ENCODE results near the gene ICE2.

Gene ICE2, protein sequence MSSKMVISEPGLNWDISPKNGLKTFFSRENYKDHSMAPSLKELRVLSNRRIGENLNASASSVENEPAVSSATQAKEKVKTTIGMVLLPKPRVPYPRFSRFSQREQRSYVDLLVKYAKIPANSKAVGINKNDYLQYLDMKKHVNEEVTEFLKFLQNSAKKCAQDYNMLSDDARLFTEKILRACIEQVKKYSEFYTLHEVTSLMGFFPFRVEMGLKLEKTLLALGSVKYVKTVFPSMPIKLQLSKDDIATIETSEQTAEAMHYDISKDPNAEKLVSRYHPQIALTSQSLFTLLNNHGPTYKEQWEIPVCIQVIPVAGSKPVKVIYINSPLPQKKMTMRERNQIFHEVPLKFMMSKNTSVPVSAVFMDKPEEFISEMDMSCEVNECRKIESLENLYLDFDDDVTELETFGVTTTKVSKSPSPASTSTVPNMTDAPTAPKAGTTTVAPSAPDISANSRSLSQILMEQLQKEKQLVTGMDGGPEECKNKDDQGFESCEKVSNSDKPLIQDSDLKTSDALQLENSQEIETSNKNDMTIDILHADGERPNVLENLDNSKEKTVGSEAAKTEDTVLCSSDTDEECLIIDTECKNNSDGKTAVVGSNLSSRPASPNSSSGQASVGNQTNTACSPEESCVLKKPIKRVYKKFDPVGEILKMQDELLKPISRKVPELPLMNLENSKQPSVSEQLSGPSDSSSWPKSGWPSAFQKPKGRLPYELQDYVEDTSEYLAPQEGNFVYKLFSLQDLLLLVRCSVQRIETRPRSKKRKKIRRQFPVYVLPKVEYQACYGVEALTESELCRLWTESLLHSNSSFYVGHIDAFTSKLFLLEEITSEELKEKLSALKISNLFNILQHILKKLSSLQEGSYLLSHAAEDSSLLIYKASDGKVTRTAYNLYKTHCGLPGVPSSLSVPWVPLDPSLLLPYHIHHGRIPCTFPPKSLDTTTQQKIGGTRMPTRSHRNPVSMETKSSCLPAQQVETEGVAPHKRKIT

DNA sequence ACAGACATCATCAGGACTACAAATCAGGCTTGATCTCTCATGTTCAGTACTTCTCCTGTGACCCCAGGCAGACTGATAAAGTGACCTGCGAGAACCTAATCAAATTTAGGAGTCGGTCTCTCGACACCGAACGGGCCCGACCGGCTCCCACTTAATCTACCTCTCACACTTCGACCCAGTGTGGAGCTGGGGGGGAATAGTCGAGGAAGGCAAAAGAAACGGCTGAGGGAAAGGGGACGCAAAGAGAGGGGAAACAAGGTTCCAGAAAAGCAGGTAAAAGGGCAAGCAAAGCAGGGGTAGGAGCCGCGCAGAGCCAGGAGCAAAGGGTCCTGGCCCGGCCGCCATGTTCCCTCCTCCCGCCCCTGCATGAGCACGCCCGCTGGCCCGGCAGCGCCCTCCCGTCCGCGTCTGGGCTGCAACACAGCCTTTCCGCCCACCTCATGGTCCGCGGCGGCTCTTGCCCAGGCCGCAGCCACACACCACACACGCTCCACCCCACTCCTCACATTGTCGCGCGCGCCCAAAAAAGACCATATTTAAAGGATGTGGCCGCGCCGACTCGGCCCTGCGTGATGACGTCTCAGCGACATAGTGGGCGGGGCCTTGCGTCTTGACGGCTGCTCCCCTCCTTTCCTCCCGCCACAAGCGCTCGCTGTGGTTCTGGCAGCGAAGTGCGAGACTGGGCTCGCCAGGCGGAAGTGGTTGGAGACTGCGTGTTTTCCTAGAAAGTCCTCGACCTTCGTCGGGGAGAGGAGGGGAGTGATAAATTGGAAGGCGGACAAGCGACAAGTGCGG is at the start of gene ICE2:
Gene ICE2, minus strand, starts transcription at position 577 of the 795 bp plus-strand sequence. CDS start 1,165 bp downstream, outside the sequence.
- H3K9me3 ChIP-seq = no peaks in the 10 kb centered on the region
- peak; percentile 92 to 97 for DNase-seq (ENCODE audit: low spot score in 2 of 2)
- H3K27me3 ChIP-seq (ENCODE audit: low read depth) = no peaks in the 10 kb centered on the region
- peak within 1 kb of the TSS; percentile 85 for H3K4me3 ChIP-seq
- peaks cover 26% of the 10 kb centered on the region for H3K4me1 ChIP-seq
- peaks cover 17% of the 10 kb centered on the region for H3K36me3 ChIP-seq (replicated peaks)
- in situ Hi-C loops (cut with MboI; ENCODE audit: low sequenced_read_pairs) = no loop called here

DNA sequence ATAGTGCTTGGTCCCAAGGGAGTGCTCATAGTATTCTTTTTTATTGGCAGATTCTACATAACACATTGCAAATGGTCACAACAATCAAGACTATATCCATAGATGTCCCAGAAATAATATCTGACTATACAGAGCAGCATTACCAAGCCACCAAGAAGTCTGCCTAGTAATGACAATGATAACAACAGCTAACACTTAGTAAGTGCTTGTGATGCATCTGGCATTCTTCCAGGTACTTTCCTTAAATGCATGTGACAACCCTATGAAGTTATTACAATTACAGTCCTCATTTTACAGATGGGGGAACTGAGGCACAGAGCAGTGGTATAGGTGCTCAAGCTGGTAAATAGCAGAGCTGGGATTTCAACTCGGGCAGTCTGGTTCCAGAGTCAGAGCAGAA is 49.6 kb upstream of the ICE2 start:
- Histone ChIP-seq H3K9me3 (no peaks in the 10 kb centered on the region), H3K4me3 (no peak overlapping the region), H3K27me3 (ENCODE audit: low read depth) (no peaks in the 10 kb centered on the region), H3K36me3 (replicated peaks) (no peaks in the 10 kb centered on the region), H3K4me1 (peaks cover 53% of the 10 kb centered on the region)
- DNase-seq (ENCODE audit: low spot score in 2 of 2) = no peak
- in situ Hi-C loops (cut with MboI; ENCODE audit: low sequenced_read_pairs) = loop anchor here (5.0 kb wide), 1 partner anchor 54 kb away; no protein-coding TSS in a partner anchor

DNA sequence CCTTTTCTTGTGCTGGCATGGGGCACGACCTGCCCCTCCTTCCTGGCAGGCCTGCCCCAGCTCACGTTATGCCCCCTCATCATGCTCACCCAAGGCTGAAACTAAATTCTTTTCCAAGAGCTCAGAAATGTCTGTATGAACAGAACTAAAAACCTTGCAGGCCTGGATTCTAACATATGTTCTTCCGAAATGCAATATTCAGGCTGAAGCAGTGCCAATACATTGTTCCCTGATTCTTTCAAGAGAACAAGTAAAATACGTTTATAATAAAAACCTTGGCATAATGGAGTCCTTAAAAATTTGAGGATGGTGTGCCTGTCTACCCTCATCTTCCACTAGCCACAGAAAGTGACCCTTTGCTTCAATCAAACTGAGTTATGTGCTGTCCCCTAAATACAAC is 48.5 kb upstream of the ICE2 start:
- Histone ChIP-seq H3K4me1 (peaks cover 42% of the 10 kb centered on the region), H3K27me3 (ENCODE audit: low read depth) (no peaks in the 10 kb centered on the region), H3K9me3 (no peaks in the 10 kb centered on the region), H3K36me3 (replicated peaks) (no peaks in the 10 kb centered on the region), H3K4me3 (no peak overlapping the region)
- in situ Hi-C loops (cut with MboI; ENCODE audit: low sequenced_read_pairs) = loop anchor here (5.0 kb wide), 1 partner anchor 55 kb away; no protein-coding TSS in a partner anchor
- no peak for DNase-seq (ENCODE audit: low spot score in 2 of 2)

DNA sequence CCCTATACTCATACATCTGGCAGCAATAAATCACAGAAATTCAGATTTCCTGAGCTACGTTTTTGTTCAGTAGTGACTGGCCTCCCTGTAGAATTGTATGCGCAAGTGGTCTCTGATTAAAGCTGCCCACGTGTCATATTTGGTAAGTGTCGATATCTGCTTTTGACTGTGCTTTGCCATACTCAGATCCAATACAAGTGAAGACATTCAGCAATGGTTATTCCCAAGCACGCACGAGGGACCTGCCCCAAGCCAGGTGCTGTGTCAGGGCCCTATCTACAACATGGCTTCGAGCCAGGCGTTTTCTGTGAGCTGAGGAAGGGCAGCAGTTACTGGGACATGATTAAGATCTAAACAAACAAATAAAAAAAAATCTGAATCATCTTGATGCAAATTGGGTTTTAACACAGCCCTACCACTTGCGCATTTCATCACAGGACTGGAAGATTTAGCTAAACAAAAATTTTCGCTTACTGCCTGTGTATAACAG is 47.2 kb upstream of the ICE2 start:
- in situ Hi-C loops (cut with MboI; ENCODE audit: low sequenced_read_pairs) = loop anchor here (5.0 kb wide), 1 partner anchor 56 kb away; no protein-coding TSS in a partner anchor
- Histone ChIP-seq H3K36me3 (replicated peaks) (no peaks in the 10 kb centered on the region), H3K4me3 (no peak overlapping the region), H3K27me3 (ENCODE audit: low read depth) (no peaks in the 10 kb centered on the region), H3K4me1 (peaks cover 33% of the 10 kb centered on the region), H3K9me3 (no peaks in the 10 kb centered on the region)
- DNase-seq (ENCODE audit: low spot score in 2 of 2) = peak; percentile 38 to 77

DNA sequence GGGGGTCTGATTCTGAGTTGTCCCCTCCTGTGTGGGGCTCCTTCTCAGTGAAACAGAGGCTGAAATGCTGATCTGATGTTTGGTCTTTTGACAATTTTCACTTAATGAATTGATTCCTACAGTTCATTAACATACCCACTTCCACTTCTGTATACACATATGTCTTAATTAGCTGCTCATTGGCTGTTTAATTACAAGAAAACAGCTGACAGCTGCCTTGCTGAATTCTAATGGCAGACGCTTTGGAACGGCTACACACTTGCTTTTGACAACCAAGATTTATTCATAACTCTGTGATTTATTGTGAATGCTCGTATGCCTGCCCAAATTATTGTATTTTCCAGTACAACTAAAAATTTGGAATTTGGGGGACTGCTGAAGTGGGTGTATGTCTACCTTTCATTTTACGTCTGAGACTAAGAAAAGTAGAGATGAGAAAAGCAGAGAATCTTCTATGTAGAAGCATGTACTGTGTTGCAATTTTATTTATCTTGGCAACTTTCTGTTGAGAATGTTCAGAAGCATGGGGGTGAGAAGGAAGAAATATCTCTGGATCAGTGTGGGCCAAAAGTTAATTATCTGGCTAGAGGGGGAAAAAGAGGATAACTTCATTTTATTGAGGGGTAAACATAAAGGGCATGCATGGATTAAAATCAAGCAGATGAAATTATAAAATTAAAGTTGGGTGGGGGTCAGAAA is 46.5 kb upstream of the ICE2 start:
- Histone ChIP-seq H3K36me3 (replicated peaks) (no peaks in the 10 kb centered on the region), H3K4me3 (no peak overlapping the region), H3K9me3 (no peaks in the 10 kb centered on the region), H3K4me1 (peaks cover 29% of the 10 kb centered on the region), H3K27me3 (ENCODE audit: low read depth) (no peaks in the 10 kb centered on the region)
- DNase-seq (ENCODE audit: low spot score in 2 of 2) = no peak
- in situ Hi-C loops (cut with MboI; ENCODE audit: low sequenced_read_pairs) = loop anchor here (5.0 kb wide), 1 partner anchor 57 kb away; no protein-coding TSS in a partner anchor

DNA sequence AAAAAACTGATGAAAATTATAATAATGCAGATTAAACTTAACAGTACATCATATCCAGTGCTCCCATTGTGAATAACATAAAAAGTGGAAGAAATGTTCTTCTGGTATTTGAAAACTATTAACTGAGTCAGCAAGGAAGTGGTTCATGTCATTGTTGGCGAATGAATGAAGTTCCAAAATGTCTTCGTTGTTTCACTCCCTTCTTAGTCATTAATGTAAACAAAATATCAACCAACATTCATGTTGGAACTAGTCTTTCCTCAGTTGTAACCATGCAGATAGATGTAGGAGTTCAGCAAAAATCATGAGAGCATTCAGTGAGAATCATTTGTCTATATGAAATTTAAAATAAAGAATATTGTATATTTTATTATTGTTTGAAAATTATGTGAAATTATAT is 44.1 kb upstream of the ICE2 start:
- H3K4me1 ChIP-seq = peaks cover 28% of the 10 kb centered on the region
- H3K27me3 ChIP-seq (ENCODE audit: low read depth) = no peaks in the 10 kb centered on the region
- in situ Hi-C loops (cut with MboI; ENCODE audit: low sequenced_read_pairs) = no loop called here
- DNase-seq (ENCODE audit: low spot score in 2 of 2) = no peak
- no peaks in the 10 kb centered on the region for H3K36me3 ChIP-seq (replicated peaks)
- no peak overlapping the region for H3K4me3 ChIP-seq
- no peaks in the 10 kb centered on the region for H3K9me3 ChIP-seq

DNA sequence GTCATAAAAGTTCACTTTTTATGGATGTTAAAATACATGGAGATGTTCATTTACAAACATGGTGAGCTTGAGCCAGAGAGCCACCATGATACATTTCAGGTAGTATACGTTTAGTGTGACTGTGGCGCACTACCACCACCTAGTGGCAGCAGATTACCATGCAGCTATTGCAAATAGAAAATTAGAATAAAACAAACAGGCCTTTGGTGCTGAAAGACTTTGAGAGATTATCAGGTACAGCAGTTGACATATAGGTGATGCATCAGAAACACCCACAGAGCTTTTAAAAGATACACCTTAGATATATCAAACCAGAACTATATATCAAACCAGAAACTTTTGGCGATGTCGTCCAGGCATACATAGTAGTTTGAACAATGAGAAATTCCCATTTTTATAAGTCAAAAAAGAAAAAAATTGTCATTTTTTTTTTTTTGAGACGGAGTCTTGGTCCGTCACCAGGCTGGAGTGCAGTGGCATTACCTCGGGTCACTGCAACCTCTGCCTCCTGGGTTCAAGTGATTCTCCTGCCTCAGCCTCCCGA is 42.0 kb upstream of the ICE2 start:
- in situ Hi-C loops (cut with MboI; ENCODE audit: low sequenced_read_pairs) = no loop called here
- Histone ChIP-seq H3K27me3 (ENCODE audit: low read depth) (no peaks in the 10 kb centered on the region), H3K36me3 (replicated peaks) (no peaks in the 10 kb centered on the region), H3K4me1 (peaks cover 16% of the 10 kb centered on the region), H3K9me3 (no peaks in the 10 kb centered on the region), H3K4me3 (no peak overlapping the region)
- peak; percentile 56 to 86 for DNase-seq (ENCODE audit: low spot score in 2 of 2)

DNA sequence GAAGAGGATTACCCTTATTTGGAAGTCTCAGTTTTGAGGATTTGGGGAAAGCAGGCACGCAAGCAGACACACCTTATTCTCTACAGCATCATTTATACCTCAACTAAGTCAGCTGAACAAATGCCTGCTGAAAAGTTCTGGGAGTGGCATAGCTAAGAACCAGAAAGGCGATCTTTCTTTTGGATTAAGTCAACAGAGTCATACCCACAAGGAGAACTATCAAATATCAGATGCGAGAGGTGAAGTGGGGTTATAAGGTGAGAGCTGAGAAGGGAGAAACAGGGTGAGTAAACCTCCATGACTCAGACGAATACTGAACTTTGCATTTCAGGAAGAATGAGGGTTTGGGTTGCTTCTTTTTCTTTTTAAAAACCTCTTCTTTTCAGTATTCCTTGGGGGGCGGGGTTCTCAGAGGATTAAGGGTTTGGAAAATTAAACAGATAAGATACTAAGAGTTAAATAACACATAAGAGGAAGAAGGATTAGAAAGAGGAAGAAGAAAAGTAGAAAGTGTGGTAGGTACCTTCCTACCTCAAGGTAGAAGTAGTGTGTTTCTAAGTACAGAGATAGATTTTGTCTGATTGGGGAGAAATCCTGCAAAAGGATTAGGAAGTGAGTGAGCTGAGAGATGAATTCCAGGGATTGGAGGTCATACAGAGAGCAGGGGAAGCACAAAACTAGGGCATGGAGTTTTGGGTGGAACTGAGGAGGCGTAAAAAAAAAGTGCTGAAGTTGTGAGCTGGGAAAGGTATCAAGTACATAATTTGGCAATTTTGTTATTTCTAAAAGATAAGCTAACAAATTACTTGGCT is 41.3 kb upstream of the ICE2 start:
- no peak overlapping the region for H3K4me3 ChIP-seq
- no peaks in the 10 kb centered on the region for H3K36me3 ChIP-seq (replicated peaks)
- no peaks in the 10 kb centered on the region for H3K9me3 ChIP-seq
- H3K4me1 ChIP-seq = peaks cover 11% of the 10 kb centered on the region
- no peaks in the 10 kb centered on the region for H3K27me3 ChIP-seq (ENCODE audit: low read depth)
- in situ Hi-C loops (cut with MboI; ENCODE audit: low sequenced_read_pairs) = no loop called here
- DNase-seq (ENCODE audit: low spot score in 2 of 2) = no peak

DNA sequence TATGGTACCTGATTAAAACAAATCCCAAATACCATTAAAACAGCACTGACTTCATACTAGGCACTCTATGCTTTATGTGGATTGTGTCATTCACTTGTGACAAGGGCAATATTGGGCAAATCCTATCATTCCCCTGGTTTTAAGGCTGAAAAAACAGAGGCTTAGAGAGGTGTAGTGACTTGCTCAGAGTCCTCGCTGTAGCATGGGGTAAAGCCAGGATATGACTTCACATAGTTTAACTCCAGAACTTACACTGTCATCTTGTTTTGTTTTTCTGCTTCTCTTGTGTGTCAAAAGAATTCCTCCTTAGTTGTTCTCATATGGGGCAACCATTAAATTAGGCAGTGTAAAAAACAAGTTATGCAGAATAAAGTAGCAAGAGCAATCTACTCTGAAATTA is 40.3 kb upstream of the ICE2 start:
- Histone ChIP-seq H3K4me3 (no peak overlapping the region), H3K4me1 (peaks cover 11% of the 10 kb centered on the region), H3K27me3 (ENCODE audit: low read depth) (no peaks in the 10 kb centered on the region), H3K9me3 (no peaks in the 10 kb centered on the region), H3K36me3 (replicated peaks) (no peaks in the 10 kb centered on the region)
- no peak for DNase-seq (ENCODE audit: low spot score in 2 of 2)
- in situ Hi-C loops (cut with MboI; ENCODE audit: low sequenced_read_pairs) = no loop called here

DNA sequence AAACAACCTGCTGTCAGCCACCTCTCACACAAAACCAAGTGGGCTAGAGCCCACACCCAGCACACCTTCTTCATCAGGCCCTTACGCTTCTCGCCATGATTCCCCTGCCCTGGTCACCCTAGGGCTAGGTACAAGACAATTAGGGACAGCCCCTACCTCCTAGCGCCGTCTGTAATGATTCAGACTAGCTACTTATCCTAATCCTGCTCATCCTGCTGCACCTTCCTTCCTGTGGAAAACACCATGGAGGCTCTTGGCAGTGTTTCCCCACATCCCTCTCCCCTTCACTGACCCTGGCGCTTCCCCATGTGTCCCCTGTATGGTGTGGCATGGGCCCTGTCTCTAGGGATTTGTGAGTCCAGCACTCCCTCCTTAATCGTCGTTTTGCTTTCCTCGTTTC is 39.6 kb upstream of the ICE2 start:
- Histone ChIP-seq H3K36me3 (replicated peaks) (peaks cover 3% of the 10 kb centered on the region; the same call in 1 of the 2 replicates), H3K27me3 (ENCODE audit: low read depth) (no peaks in the 10 kb centered on the region), H3K4me3 (no peak overlapping the region), H3K9me3 (no peaks in the 10 kb centered on the region), H3K4me1 (peaks cover 11% of the 10 kb centered on the region)
- no peak for DNase-seq (ENCODE audit: low spot score in 2 of 2)
- in situ Hi-C loops (cut with MboI; ENCODE audit: low sequenced_read_pairs) = no loop called here

DNA sequence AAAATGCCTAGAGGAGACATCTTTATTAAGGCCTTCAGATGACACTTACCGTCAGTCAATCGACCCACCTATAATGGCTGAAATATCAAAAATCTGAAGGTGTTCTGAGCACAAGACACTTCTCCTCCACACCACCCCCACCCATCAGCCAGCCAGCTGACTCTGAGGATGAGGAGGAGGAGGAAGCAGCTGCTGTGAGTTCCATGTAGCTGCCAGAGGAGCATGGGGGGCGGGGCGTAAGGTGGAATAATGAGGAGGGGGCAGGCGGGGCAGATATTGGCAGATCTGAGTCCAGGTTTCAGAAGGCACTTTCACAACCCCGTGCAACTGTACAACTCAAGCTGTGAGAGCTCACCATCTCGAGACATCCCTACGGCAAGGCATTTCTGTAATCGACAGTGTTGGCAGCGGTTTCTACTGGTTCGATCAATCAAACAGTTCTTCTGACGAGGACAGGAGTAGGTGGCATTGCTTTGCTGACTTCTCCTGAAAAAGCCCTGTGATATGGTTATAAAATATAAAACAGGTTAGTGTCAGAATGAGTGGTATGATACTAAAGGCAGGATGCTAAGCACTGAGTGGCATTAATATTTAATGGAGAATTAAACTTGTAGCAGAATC is 35.4 kb upstream of the ICE2 start:
- DNase-seq (ENCODE audit: low spot score in 2 of 2) = no peak
- no peak overlapping the region for H3K4me3 ChIP-seq
- H3K4me1 ChIP-seq = no peaks in the 10 kb centered on the region
- peaks cover 6% of the 10 kb centered on the region for H3K36me3 ChIP-seq (replicated peaks)
- in situ Hi-C loops (cut with MboI; ENCODE audit: low sequenced_read_pairs) = no loop called here
- H3K27me3 ChIP-seq (ENCODE audit: low read depth) = no peaks in the 10 kb centered on the region
- H3K9me3 ChIP-seq = no peaks in the 10 kb centered on the region

All from HAP-1 (cell line).